HCT116 (cell line): ENCODE data around the gene AMZ1. TPM values are rescaled to one million over a fixed set of nuclear protein-coding genes. Genes with fewer than 3 reads are reported as not detected.

Experiments
- ATAC-seq: fragments of 200-7000 bp; cut with Tn5 transposase; 2 replicates; pipeline ENCODE4 v1.9.1; 2020; ENCODE audit warnings: mild to moderate bottlenecking, moderate library complexity
- BruUV-seq: library from RNA; stranded (reverse); fragments of 400-500 nt; replicated peaks from 2 replicates; lab custom pipeline; 2021; lab: Mats Ljungman, UMichigan
- CTCF ChIA-PET: fragments of 300-600 bp; sonication (Branson Sonifier 250); formaldehyde crosslinking; loops from one replicate; lab custom pipeline; 2021; ENCODE audit warnings: antibody characterized with exemption; lab: Charles Lee
- POLR2A ChIA-PET: fragments of 300-600, 350-600 bp; sonication (Branson Sonifier 250); formaldehyde crosslinking; loops from one replicate; lab custom pipeline; 2021; ENCODE audit warnings: antibody characterized with exemption; lab: Charles Lee
- RAD21 ChIA-PET, 2 experiments: fragments of 300-600 bp; sonication (Branson Sonifier 250); formaldehyde crosslinking; loops; one replicate each; lab custom pipeline; 2023; ENCODE audit warnings: low total read pairs in 2 of 2; ENCODE audit not compliant: uncharacterized antibody in 2 of 2, unreplicated experiment in 2 of 2, low non-redundant PET in 1 of 2; lab: Charles Lee
- DNase-seq: peaks from one replicate; pipeline ENCODE4 v3.0.0-alpha.2; 2010; ENCODE audit warnings: low read depth, low spot score
- H2AFZ ChIP-seq: fragments of 200-600 bp; shearing (Covaris generic), sonication (generic); 2 replicates; pipeline ENCODE4 v1.6.1; 2017; ENCODE audit warnings: low read depth, mixed run types, mixed read lengths, antibody characterized with exemption, low read length; ENCODE audit not compliant: poor library complexity, severe bottlenecking
- H3K27ac ChIP-seq: 2 replicates; pipeline ENCODE4 v1.5.1; 2012; ENCODE audit warnings: low read depth, low read length
- H3K27me3 ChIP-seq: fragments of 200-600 bp; sonication (generic); 2 replicates; pipeline ENCODE4 v1.6.1; 2016; ENCODE audit warnings: mixed run types, low read length, mixed read lengths; ENCODE audit not compliant: insufficient read depth
- H3K36me3 ChIP-seq, 2 experiments: fragments of 200-500 bp in 1 of 2; fragments of 200-600 bp in 1 of 2; sonication (Bioruptor generic) in 1 of 2; sonication (generic) in 1 of 2; 2 replicates each; pipeline versions ENCODE4 v1.5.1 to v1.6.1; 2014 to 2016; ENCODE audit warnings: low read length in 2 of 2, inconsistent platforms in 1 of 2, mixed read lengths in 1 of 2, mixed run types in 1 of 2; ENCODE audit not compliant: insufficient read depth in 2 of 2, control insufficient read depth in 1 of 2
- H3K4me1 ChIP-seq, 2 experiments: fragments of 200-600 bp in 1 of 2; sonication (generic) in 1 of 2; 2 replicates each; pipeline versions ENCODE4 v1.5.1 to v1.6.1; 2012 to 2017; ENCODE audit warnings: low read length in 2 of 2, inconsistent platforms in 1 of 2, mild to moderate bottlenecking in 1 of 2, mixed read lengths in 1 of 2, mixed run types in 1 of 2, moderate library complexity in 1 of 2; ENCODE audit not compliant: insufficient read depth in 2 of 2, control insufficient read depth in 1 of 2
- H3K4me2 ChIP-seq: fragments of 200-600 bp; sonication (generic); 2 replicates; pipeline ENCODE4 v1.6.1; 2017; ENCODE audit warnings: mixed run types, low read length, mixed read lengths
- H3K4me3 ChIP-seq, 2 experiments: fragments of 200-600 bp in 1 of 2; sonication (generic) in 1 of 2; replicated peaks in 1 of 2; 2 replicates each; pipeline ENCODE4 v1.5.1; 2011 to 2016; ENCODE audit warnings: low read length in 2 of 2, control low read depth in 1 of 2, low read depth in 1 of 2, mild to moderate bottlenecking in 1 of 2, mixed read lengths in 1 of 2, mixed run types in 1 of 2
- H3K79me2 ChIP-seq: fragments of 200-600 bp; sonication (generic); 2 replicates; pipeline ENCODE4 v1.6.1; 2017; ENCODE audit warnings: mild to moderate bottlenecking, mixed run types, low read length, moderate library complexity, mixed read lengths; ENCODE audit not compliant: insufficient read depth
- H3K9ac ChIP-seq: fragments of 200-600 bp; sonication (generic); 2 replicates; pipeline ENCODE4 v1.6.1; 2016; ENCODE audit warnings: low read length, mixed read lengths
- H3K9me2 ChIP-seq: fragments of 200-600 bp; sonication (generic), shearing (Covaris generic); 2 replicates; pipeline ENCODE4 v1.6.1; 2017; ENCODE audit warnings: mixed run types, mild to moderate bottlenecking, moderate library complexity; ENCODE audit not compliant: insufficient read depth
- H3K9me3 ChIP-seq, 2 experiments: fragments of 200-500 bp in 1 of 2; fragments of 200-600 bp in 1 of 2; sonication (Bioruptor generic) in 1 of 2; sonication (generic) in 1 of 2; 2 replicates each; pipeline ENCODE4 v1.6.1; 2014 to 2017; ENCODE audit warnings: low read length in 2 of 2, mixed read lengths in 2 of 2, inconsistent platforms in 1 of 2, low read depth in 1 of 2, mild to moderate bottlenecking in 1 of 2, mixed run types in 1 of 2, moderate library complexity in 1 of 2; ENCODE audit not compliant: control insufficient read depth in 1 of 2, insufficient read depth in 1 of 2
- H4K20me1 ChIP-seq: fragments of 200-600 bp; sonication (generic), shearing (Covaris generic); 2 replicates; pipeline ENCODE4 v1.6.1; 2017; ENCODE audit warnings: mixed run types, mild to moderate bottlenecking, moderate library complexity; ENCODE audit not compliant: insufficient read depth
- CBX3 ChIP-seq: IDR thresholded peaks from 2 replicates; pipeline ENCODE4 v1.6.1; 2012; ENCODE audit warnings: low read depth
- CTCF ChIP-seq, 3 experiments: fragments of 200-600 bp in 1 of 3; sonication (generic) in 1 of 3; IDR thresholded peaks in 2 of 3; conservative IDR thresholded peaks in 1 of 3; 2 replicates each; pipeline ENCODE4 v1.5.1; 2012 to 2017; ENCODE audit warnings: low read depth in 2 of 3, low read length in 2 of 3, antibody characterized with exemption in 1 of 3, borderline replicate concordance in 1 of 3, control low read depth in 1 of 3, mild to moderate bottlenecking in 1 of 3, mixed read lengths in 1 of 3, mixed run types in 1 of 3, moderate library complexity in 1 of 3; ENCODE audit not compliant: insufficient read depth in 1 of 3
- ELF1 ChIP-seq: IDR thresholded peaks from 2 replicates; pipeline ENCODE4 v1.6.1; 2012; ENCODE audit warnings: low read depth, borderline replicate concordance
- EZH2 ChIP-seq: fragments of 200-600 bp; sonication (generic); IDR thresholded peaks from 2 replicates; pipeline ENCODE4 v1.6.1; 2017; ENCODE audit warnings: antibody characterized with exemption, mixed run types
- EZH2phosphoT487 ChIP-seq: fragments of 200-600 bp; IDR thresholded peaks from 2 replicates; pipeline ENCODE4 v1.6.1; 2018; ENCODE audit warnings: antibody characterized with exemption, borderline replicate concordance
- FOSL1 ChIP-seq: IDR thresholded peaks from 2 replicates; pipeline ENCODE4 v1.6.1; 2012; ENCODE audit warnings: low read depth
- JUND ChIP-seq: IDR thresholded peaks from 2 replicates; pipeline ENCODE4 v1.6.1; 2012
- POLR2A ChIP-seq: IDR thresholded peaks from 2 replicates; pipeline ENCODE4 v1.7.0; 2011; ENCODE audit warnings: borderline replicate concordance; ENCODE audit not compliant: insufficient read depth, insufficient read length; ENCODE audit errors: extremely low read depth
- POLR2AphosphoS5 ChIP-seq: IDR thresholded peaks from 2 replicates; pipeline ENCODE4 v1.6.1; 2011; ENCODE audit warnings: mild to moderate bottlenecking, low read depth, low read length, moderate library complexity
- SIN3A ChIP-seq: IDR thresholded peaks from 2 replicates; pipeline ENCODE4 v1.6.1; 2012; ENCODE audit warnings: low read depth
- SP1 ChIP-seq: IDR thresholded peaks from 2 replicates; pipeline ENCODE4 v1.6.1; 2012; ENCODE audit warnings: low read depth
- TCF7L2 ChIP-seq: IDR thresholded peaks from 2 replicates; pipeline ENCODE4 v1.7.0; 2011; ENCODE audit warnings: borderline replicate concordance, inconsistent platforms; ENCODE audit not compliant: insufficient read depth, insufficient read length; ENCODE audit errors: extremely low read depth
- YY1 ChIP-seq: IDR thresholded peaks from 2 replicates; pipeline ENCODE4 v1.6.1; 2011; ENCODE audit warnings: low read length, low read depth, moderate library complexity, mild to moderate bottlenecking; ENCODE audit not compliant: insufficient replicate concordance; ENCODE audit errors: extremely low read depth
- ZBTB33 ChIP-seq: IDR thresholded peaks from 2 replicates; pipeline ENCODE4 v1.6.1; 2011; ENCODE audit warnings: mild to moderate bottlenecking, low read length, moderate library complexity; ENCODE audit not compliant: insufficient replicate concordance; ENCODE audit errors: extremely low read depth
- ZNF274 ChIP-seq: fragments of 200-500 bp; sonication (Bioruptor generic); IDR thresholded peaks from 2 replicates; pipeline ENCODE4 v1.6.1; 2014; ENCODE audit warnings: mild to moderate bottlenecking, low read depth, low read length, inconsistent platforms
- intact Hi-C: fragments of 100-400 bp; cut with micrococcal nuclease; formaldehyde crosslinking; loops from 2 replicates; pipeline ENCODE4 v1.10.0; 2022
- total RNA-seq: library from RNA; stranded (reverse); gene quantifications from one replicate; pipeline ENCODE4 v1.2.1, GENCODE V29; 2021; ENCODE audit not compliant: unreplicated experiment
- TF ChIP-seq, protein P1 (sequence below): IDR thresholded peaks from 2 replicates; pipeline ENCODE4 v1.6.1; 2012
- TF ChIP-seq, protein P2 (sequence below): IDR thresholded peaks from 2 replicates; pipeline ENCODE4 v1.6.1; 2012; ENCODE audit warnings: low read depth
- TF ChIP-seq, protein P3 (sequence below): IDR thresholded peaks from 2 replicates; pipeline ENCODE4 v1.6.1; 2012

The AMZ1 gene
- total RNA-seq, 1 experiment from 2014 or later = not detected

GRCh38 chr7:2688409-2689342, 674 bp downstream of the AMZ1 start:
- no peak overlapping the region for H3K4me3 ChIP-seq
- ATAC-seq (no peak), DNase-seq (no peak)
- H4K20me1 ChIP-seq = no peaks in the 10 kb centered on the region
- CTCF ChIA-PET = no interaction called here
- RAD21 ChIA-PET = no interaction called here
- no peak overlapping the region for H3K4me2 ChIP-seq
- H3K27me3 ChIP-seq = no peaks in the 10 kb centered on the region
- peaks cover 10 to 18% of the 10 kb centered on the region in 2 experiments; a peak in 3 of 4 replicates for H3K4me1 ChIP-seq
- H3K79me2 ChIP-seq = no peaks in the 10 kb centered on the region
- H3K27ac ChIP-seq = no peak overlapping the region
- H2AFZ ChIP-seq = no peak overlapping the region
- intact Hi-C loops = loop anchor here (10.0 kb wide), 1 partner anchor 124 kb away; no protein-coding TSS in a partner anchor
- POLR2A ChIA-PET = no interaction called here
- BruUV-seq = no TSS peak
- H3K9me3 ChIP-seq = no peaks in the 10 kb centered on the region
- no peaks in the 10 kb centered on the region for H3K36me3 ChIP-seq
- TF ChIP-seq ZBTB33 (no peak), EZH2 (no peak), JUND (no peak), FOSL1 (no peak), ELF1 (no peak), POLR2A (no peak), YY1 (no peak), CTCF (IDR thresholded peaks at IDR 0.05 in 2 of 3, conservative IDR thresholded peaks at IDR 0.05 in 1 of 3; ENCODE audit: borderline replicate concordance in 1 of 3, insufficient read depth in 1 of 3, low read depth in 2 of 3, low read length in 2 of 3) (no peak), ZNF274 (no peak), SIN3A (no peak), SP1 (no peak), POLR2AphosphoS5 (no peak), TCF7L2 (no peak), CBX3 (no peak), EZH2phosphoT487 (no peak)
- TF ChIP-seq, protein P1, sequence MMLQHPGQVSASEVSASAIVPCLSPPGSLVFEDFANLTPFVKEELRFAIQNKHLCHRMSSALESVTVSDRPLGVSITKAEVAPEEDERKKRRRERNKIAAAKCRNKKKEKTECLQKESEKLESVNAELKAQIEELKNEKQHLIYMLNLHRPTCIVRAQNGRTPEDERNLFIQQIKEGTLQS = no peak
- TF ChIP-seq, protein P2, sequence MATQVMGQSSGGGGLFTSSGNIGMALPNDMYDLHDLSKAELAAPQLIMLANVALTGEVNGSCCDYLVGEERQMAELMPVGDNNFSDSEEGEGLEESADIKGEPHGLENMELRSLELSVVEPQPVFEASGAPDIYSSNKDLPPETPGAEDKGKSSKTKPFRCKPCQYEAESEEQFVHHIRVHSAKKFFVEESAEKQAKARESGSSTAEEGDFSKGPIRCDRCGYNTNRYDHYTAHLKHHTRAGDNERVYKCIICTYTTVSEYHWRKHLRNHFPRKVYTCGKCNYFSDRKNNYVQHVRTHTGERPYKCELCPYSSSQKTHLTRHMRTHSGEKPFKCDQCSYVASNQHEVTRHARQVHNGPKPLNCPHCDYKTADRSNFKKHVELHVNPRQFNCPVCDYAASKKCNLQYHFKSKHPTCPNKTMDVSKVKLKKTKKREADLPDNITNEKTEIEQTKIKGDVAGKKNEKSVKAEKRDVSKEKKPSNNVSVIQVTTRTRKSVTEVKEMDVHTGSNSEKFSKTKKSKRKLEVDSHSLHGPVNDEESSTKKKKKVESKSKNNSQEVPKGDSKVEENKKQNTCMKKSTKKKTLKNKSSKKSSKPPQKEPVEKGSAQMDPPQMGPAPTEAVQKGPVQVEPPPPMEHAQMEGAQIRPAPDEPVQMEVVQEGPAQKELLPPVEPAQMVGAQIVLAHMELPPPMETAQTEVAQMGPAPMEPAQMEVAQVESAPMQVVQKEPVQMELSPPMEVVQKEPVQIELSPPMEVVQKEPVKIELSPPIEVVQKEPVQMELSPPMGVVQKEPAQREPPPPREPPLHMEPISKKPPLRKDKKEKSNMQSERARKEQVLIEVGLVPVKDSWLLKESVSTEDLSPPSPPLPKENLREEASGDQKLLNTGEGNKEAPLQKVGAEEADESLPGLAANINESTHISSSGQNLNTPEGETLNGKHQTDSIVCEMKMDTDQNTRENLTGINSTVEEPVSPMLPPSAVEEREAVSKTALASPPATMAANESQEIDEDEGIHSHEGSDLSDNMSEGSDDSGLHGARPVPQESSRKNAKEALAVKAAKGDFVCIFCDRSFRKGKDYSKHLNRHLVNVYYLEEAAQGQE = no peak
- TF ChIP-seq, protein P3, sequence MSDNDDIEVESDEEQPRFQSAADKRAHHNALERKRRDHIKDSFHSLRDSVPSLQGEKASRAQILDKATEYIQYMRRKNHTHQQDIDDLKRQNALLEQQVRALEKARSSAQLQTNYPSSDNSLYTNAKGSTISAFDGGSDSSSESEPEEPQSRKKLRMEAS = no peak
- no peaks in the 10 kb centered on the region for H3K9me2 ChIP-seq
- H3K9ac ChIP-seq = no peak overlapping the region
